ENCODE data around the gene HOXD8.

HOXD8 gene

GRCh38 chr2:176169711-176170110, 40.2 kb downstream of the HOXD8 start:
- no peaks in the 10 kb centered on the region for H3K36me3 ChIP-seq (ENCODE audit: low read length)
- no peak overlapping the region for H2AFZ ChIP-seq (ENCODE audit: low read depth, low read length, severe bottlenecking)
- no peak overlapping the region for H3K4me2 ChIP-seq (ENCODE audit: low read depth, low read length, poor library complexity, severe bottlenecking)

GRCh38 chr2:176170602-176171305, 41.2 kb downstream of the HOXD8 start:
- Histone ChIP-seq H3K4me2 (ENCODE audit: low read depth, low read length, poor library complexity, severe bottlenecking) (no peak overlapping the region), H3K79me2 (ENCODE audit: insufficient read depth, low read length) (no peaks in the 10 kb centered on the region), H3K4me3 (ENCODE audit: insufficient read depth, low read length, poor library complexity, severe bottlenecking) (no peak overlapping the region), H3F3A (ENCODE audit: insufficient read depth) (no peaks in the 10 kb centered on the region), H3K27ac (ENCODE audit: low read depth, low read length) (no peak overlapping the region), H3K9me2 (replicated peaks; ENCODE audit: insufficient read depth, low read length) (no peaks in the 10 kb centered on the region), H3K27me3 (ENCODE audit: low read length) (no peaks in the 10 kb centered on the region), H3K9me3 (ENCODE audit: insufficient read depth, low read length) (no peaks in the 10 kb centered on the region), H3K36me3 (ENCODE audit: low read length) (no peaks in the 10 kb centered on the region), H3K9ac (ENCODE audit: low read length) (no peak overlapping the region), H2AFZ (ENCODE audit: low read depth, low read length, severe bottlenecking) (no peak overlapping the region), H4K20me1 (ENCODE audit: low read depth, low read length) (no peaks in the 10 kb centered on the region)
- TF ChIP-seq EZH2phosphoT487 (conservative IDR thresholded peaks at IDR 0.05; ENCODE audit: low read length) = no peak
- no peak for TF ChIP-seq CTCF (IDR thresholded peaks at IDR 0.05; ENCODE audit: insufficient read depth, low read length, poor library complexity, severe bottlenecking)

More at GRCh38 chr2:176169711-176170110, 40.2 kb downstream of the HOXD8 start:
- Histone ChIP-seq H3K9me3 (ENCODE audit: insufficient read depth, low read length) (no peaks in the 10 kb centered on the region), H3K27ac (ENCODE audit: low read depth, low read length) (no peak overlapping the region), H3K9me2 (replicated peaks; ENCODE audit: insufficient read depth, low read length) (no peaks in the 10 kb centered on the region), H3K27me3 (ENCODE audit: low read length) (no peaks in the 10 kb centered on the region), H3K79me2 (ENCODE audit: insufficient read depth, low read length) (no peaks in the 10 kb centered on the region), H3K4me3 (ENCODE audit: insufficient read depth, low read length, poor library complexity, severe bottlenecking) (no peak overlapping the region), H3F3A (ENCODE audit: insufficient read depth) (no peaks in the 10 kb centered on the region), H3K9ac (ENCODE audit: low read length) (no peak overlapping the region), H4K20me1 (ENCODE audit: low read depth, low read length) (no peaks in the 10 kb centered on the region)
- TF ChIP-seq CTCF (IDR thresholded peaks at IDR 0.05; ENCODE audit: insufficient read depth, low read length, poor library complexity, severe bottlenecking) (no peak), EZH2phosphoT487 (conservative IDR thresholded peaks at IDR 0.05; ENCODE audit: low read length) (no peak)

GRCh38 chr2:176171351-176172006, 42.0 kb downstream of the HOXD8 start:
- no peaks in the 10 kb centered on the region for H3K9me2 ChIP-seq (replicated peaks; ENCODE audit: insufficient read depth, low read length)
- no peak overlapping the region for H3K9ac ChIP-seq (ENCODE audit: low read length)
- no peaks in the 10 kb centered on the region for H3K27me3 ChIP-seq (ENCODE audit: low read length)
- H4K20me1 ChIP-seq (ENCODE audit: low read depth, low read length) = no peaks in the 10 kb centered on the region
- no peaks in the 10 kb centered on the region for H3K9me3 ChIP-seq (ENCODE audit: insufficient read depth, low read length)
- H2AFZ ChIP-seq (ENCODE audit: low read depth, low read length, severe bottlenecking) = no peak overlapping the region
- no peak overlapping the region for H3K4me3 ChIP-seq (ENCODE audit: insufficient read depth, low read length, poor library complexity, severe bottlenecking)
- no peak overlapping the region for H3K27ac ChIP-seq (ENCODE audit: low read depth, low read length)
- no peak overlapping the region for H3K4me2 ChIP-seq (ENCODE audit: low read depth, low read length, poor library complexity, severe bottlenecking)
- H3F3A ChIP-seq (ENCODE audit: insufficient read depth) = no peaks in the 10 kb centered on the region
- H3K79me2 ChIP-seq (ENCODE audit: insufficient read depth, low read length) = no peaks in the 10 kb centered on the region
- H3K36me3 ChIP-seq (ENCODE audit: low read length) = no peaks in the 10 kb centered on the region
- TF ChIP-seq CTCF (IDR thresholded peaks at IDR 0.05; ENCODE audit: insufficient read depth, low read length, poor library complexity, severe bottlenecking) (no peak), EZH2phosphoT487 (conservative IDR thresholded peaks at IDR 0.05; ENCODE audit: low read length) (no peak)
